H1 (cell line): ENCODE data around the gene ID2. TPM values are rescaled to one million over a fixed set of nuclear protein-coding genes. Genes with fewer than 3 reads are reported as not detected.

Experiments
- CTCF ChIA-PET: fragments of 300-600 bp; sonication (Branson Sonifier 250); formaldehyde crosslinking; loops from one replicate; lab custom pipeline; 2021; ENCODE audit not compliant: partially characterized antibody; lab: Charles Lee
- POLR2A ChIA-PET: fragments of 300-600 bp; sonication (Branson Sonifier 250); formaldehyde crosslinking; loops from one replicate; lab custom pipeline; 2021; ENCODE audit warnings: inconsistent platforms; ENCODE audit not compliant: partially characterized antibody; lab: Charles Lee
- DNase-seq, 2 experiments: peaks; one replicate each; pipeline versions ENCODE4 v3.0.0 to v3.0.0-alpha.2; 2010 to 2022; ENCODE audit warnings: low spot score in 2 of 2, low read depth in 1 of 2, mixed read lengths in 1 of 2
- FAIRE-seq: peaks from 2 replicates; lab custom pipeline; 2011; peaks lifted over from hg19 to GRCh38; lab: Jason Lieb, UNC
- H2AFZ ChIP-seq: 2 replicates; pipeline ENCODE4 v1.8.1; 2012; ENCODE audit warnings: low read length, inconsistent platforms
- H2AK5ac ChIP-seq: 2 replicates; pipeline ENCODE4 v1.6.1; 2013; ENCODE audit warnings: low read depth, low read length
- H2BK120ac ChIP-seq: replicated peaks from 2 replicates; pipeline ENCODE3; 2013; ENCODE audit warnings: low read depth, low read length, inconsistent platforms
- H2BK12ac ChIP-seq: 2 replicates; pipeline ENCODE4 v1.6.1; 2013; ENCODE audit warnings: low read depth, low read length
- H2BK15ac ChIP-seq: 2 replicates; pipeline ENCODE4 v1.6.1; 2013; ENCODE audit warnings: low read length
- H2BK20ac ChIP-seq: 2 replicates; pipeline ENCODE4 v1.6.1; 2013; ENCODE audit warnings: low read length
- H2BK5ac ChIP-seq: 2 replicates; pipeline ENCODE4 v1.6.1; 2013; ENCODE audit warnings: low read depth, low read length
- H3K14ac ChIP-seq: 2 replicates; pipeline ENCODE4 v1.6.1; 2013; ENCODE audit warnings: inconsistent platforms; ENCODE audit not compliant: insufficient read length
- H3K18ac ChIP-seq: 2 replicates; pipeline ENCODE4 v1.6.1; 2013; ENCODE audit warnings: low read length; ENCODE audit errors: extremely low read depth
- H3K23ac ChIP-seq: 2 replicates; pipeline ENCODE4 v1.6.1; 2013; ENCODE audit warnings: inconsistent platforms; ENCODE audit not compliant: insufficient read length
- H3K23me2 ChIP-seq: 2 replicates; pipeline ENCODE4 v1.6.1; 2013; ENCODE audit warnings: low read depth, low read length
- H3K27ac ChIP-seq: 2 replicates; pipeline ENCODE4 v1.6.1; 2011; ENCODE audit warnings: low read depth, low read length, inconsistent platforms
- H3K27me3 ChIP-seq, 4 experiments: replicated peaks in 1 of 4; 1 replicate in 1 of 4; 2 replicates in 3 of 4; pipeline versions ENCODE4 v1.6.1 to v1.8.1; 2011 to 2013; ENCODE audit warnings: low read length in 3 of 4, mild to moderate bottlenecking in 3 of 4, inconsistent platforms in 2 of 4, mixed read lengths in 2 of 4, moderate library complexity in 1 of 4; ENCODE audit not compliant: control insufficient read depth in 3 of 4, insufficient read depth in 3 of 4; ENCODE audit errors: extremely low read depth in 1 of 4
- H3K36me3 ChIP-seq, 4 experiments: 2 replicates each; pipeline versions ENCODE4 v1.6.1 to v1.8.1; 2011 to 2013; ENCODE audit warnings: mild to moderate bottlenecking in 4 of 4, low read length in 3 of 4, moderate library complexity in 2 of 4, control low read depth in 1 of 4, inconsistent platforms in 1 of 4; ENCODE audit not compliant: insufficient read depth in 4 of 4, control insufficient read depth in 2 of 4
- H3K4ac ChIP-seq: replicated peaks from 2 replicates; pipeline ENCODE3; 2013; ENCODE audit warnings: low read length, low read depth, mixed read lengths, inconsistent platforms; ENCODE audit not compliant: insufficient read length
- H3K4me1 ChIP-seq, 4 experiments: replicated peaks in 1 of 4; 1 replicate in 1 of 4; 2 replicates in 3 of 4; pipeline versions ENCODE4 v1.6.1 to v1.8.1; 2011 to 2013; ENCODE audit warnings: low read length in 3 of 4, inconsistent platforms in 2 of 4, mixed read lengths in 1 of 4; ENCODE audit not compliant: insufficient read depth in 4 of 4, control insufficient read depth in 3 of 4
- H3K4me2 ChIP-seq, 2 experiments: 2 replicates each; pipeline versions ENCODE4 v1.6.1 to v1.8.1; 2011 to 2013; ENCODE audit warnings: low read depth in 2 of 2, low read length in 2 of 2, control low read depth in 1 of 2, inconsistent platforms in 1 of 2, mild to moderate bottlenecking in 1 of 2; ENCODE audit not compliant: insufficient read depth in 1 of 2
- H3K4me3 ChIP-seq, 4 experiments: fragments of 200-600, 300-600 bp in 1 of 4; sonication (generic), shearing (Covaris generic), sonication (Bioruptor Twin) in 1 of 4; 2 replicates each; pipeline versions ENCODE4 v1.5.1 to v1.8.1; 2011 to 2016; ENCODE audit warnings: low read length in 4 of 4, low read depth in 3 of 4, control low read depth in 2 of 4, inconsistent platforms in 2 of 4, mild to moderate bottlenecking in 2 of 4, mixed read lengths in 1 of 4, moderate library complexity in 1 of 4; ENCODE audit not compliant: insufficient read depth in 2 of 4; ENCODE audit errors: extremely low read depth in 1 of 4
- H3K56ac ChIP-seq: replicated peaks from 2 replicates; pipeline ENCODE3; 2013; ENCODE audit warnings: low read depth, mild to moderate bottlenecking, mixed read lengths, low read length, inconsistent platforms; ENCODE audit not compliant: insufficient read length
- H3K79me1 ChIP-seq: 2 replicates; pipeline ENCODE4 v1.6.1; 2013; ENCODE audit warnings: low read depth, low read length, control low read depth
- H3K79me2 ChIP-seq, 2 experiments: 2 replicates each; pipeline versions ENCODE4 v1.6.1 to v1.8.1; 2012 to 2013; ENCODE audit warnings: low read length in 2 of 2, mild to moderate bottlenecking in 2 of 2, inconsistent platforms in 1 of 2; ENCODE audit not compliant: insufficient read depth in 2 of 2, control insufficient read depth in 1 of 2
- H3K9ac ChIP-seq, 4 experiments: replicated peaks in 1 of 4; 1 replicate in 1 of 4; 2 replicates in 3 of 4; pipeline versions ENCODE4 v1.6.1 to v1.8.1; 2011 to 2013; ENCODE audit warnings: low read depth in 3 of 4, low read length in 3 of 4, control low read depth in 2 of 4, mild to moderate bottlenecking in 2 of 4, moderate library complexity in 2 of 4, inconsistent platforms in 1 of 4; ENCODE audit errors: extremely low read depth in 1 of 4
- H3K9me3 ChIP-seq, 2 experiments: 2 replicates each; pipeline versions ENCODE4 v1.6.1 to v1.8.1; 2012 to 2013; ENCODE audit warnings: mild to moderate bottlenecking in 2 of 2, moderate library complexity in 2 of 2, control low read depth in 1 of 2, inconsistent platforms in 1 of 2, low read depth in 1 of 2, low read length in 1 of 2, mixed read lengths in 1 of 2; ENCODE audit not compliant: insufficient read depth in 2 of 2
- H4K20me1 ChIP-seq, 2 experiments: replicated peaks in 1 of 2; 2 replicates each; pipeline versions ENCODE3 to v1.8.1; 2011 to 2013; ENCODE audit warnings: inconsistent platforms in 2 of 2, low read length in 2 of 2, mild to moderate bottlenecking in 1 of 2; ENCODE audit not compliant: insufficient read depth in 2 of 2, control insufficient read depth in 1 of 2
- H4K5ac ChIP-seq: 2 replicates; pipeline ENCODE4 v1.6.1; 2013; ENCODE audit warnings: low read length, low read depth, mixed read lengths, inconsistent platforms; ENCODE audit not compliant: insufficient read length
- H4K8ac ChIP-seq: 2 replicates; pipeline ENCODE4 v1.8.0; 2013; ENCODE audit warnings: mild to moderate bottlenecking, moderate library complexity, low read length, inconsistent platforms; ENCODE audit not compliant: insufficient read depth; ENCODE audit errors: extremely low read depth
- H4K91ac ChIP-seq: replicated peaks from 2 replicates; pipeline ENCODE3; 2013; ENCODE audit warnings: low read length, mixed read lengths, inconsistent platforms; ENCODE audit not compliant: insufficient read length
- HDAC2 ChIP-seq, 2 experiments: fragments of 300-600 bp in 1 of 2; sonication (generic) in 1 of 2; IDR thresholded peaks; 2 replicates each; pipeline ENCODE4 v1.6.1; 2011 to 2012; ENCODE audit warnings: low read depth in 2 of 2, low read length in 2 of 2, mild to moderate bottlenecking in 2 of 2, moderate library complexity in 2 of 2, borderline replicate concordance in 1 of 2, inconsistent platforms in 1 of 2
- WGBS, 2 experiments: shearing (Covaris generic) in 1 of 2; methylation state at CpG; one replicate each; pipeline versions ENCODE4 v1.1.6 to v1.1.7; 2013 to 2015; ENCODE audit warnings: low lambda C conversion rate in 2 of 2, mixed read lengths in 2 of 2, inconsistent platforms in 1 of 2, low coverage in 1 of 2, missing lambda C conversion rate in 1 of 2; ENCODE audit not compliant: insufficient replicate concordance in 2 of 2, insufficient coverage in 1 of 2, insufficient read length in 1 of 2; ENCODE audit errors: extremely low coverage in 1 of 2, missing lambda C conversion rate in 1 of 2; 5-methylcytosine and 5-hydroxymethylcytosine counted together
- polyA plus RNA-seq, 7 experiments: library from polyadenylated mRNA; depleted of rRNA in 3 of 7; stranded (reverse) in 5 of 7; unstranded in 2 of 7; fragments of >200 nt in 5 of 7; fragments of 200-250 nt in 2 of 7; gene quantifications; 1 replicate in 5 of 7; 2 replicates in 1 of 7; 4 replicates in 1 of 7; pipeline versions ENCODE4 v1.2.1 to v1.2.3, GENCODE V29; 2011 to 2013; ENCODE audit warnings: missing spikeins in 2 of 7, mixed read lengths in 2 of 7
- total RNA-seq: library from RNA; stranded (reverse); fragmentation: NEBNext Ultra II Directional; extraction: Animal tissue kit (Norgen Biotek cat#: 25700); gene quantifications from 2 replicates; pipeline ENCODE4 v1.2.1, GENCODE V29; 2021

The ID2 gene
- total and polyA plus RNA-seq, 2 of the 8 experiments (the other 6 are each of a cell fraction or from before 2014, with no cell fraction given), result 36.7 to 214 TPM

GRCh38 chr2:8658064-8658862 lies 23.6 kb upstream of the ID2 start:
- 89% methylated on average over 22 of the region's 22 CpGs; no CpG with 5 or more reads in 1 of the 2 experiments for WGBS, 2 experiments
- Histone ChIP-seq H3K4me3 (no peak overlapping the region), H2BK5ac (no peak overlapping the region), H3K56ac (no peak overlapping the region), H2AK5ac (no peak overlapping the region), H3K4me1 (peaks cover 0 to 3% (median 0%) of the 10 kb centered on the region in 4 experiments; a peak in 3 of 7 replicates), H4K20me1 (no peaks in the 10 kb centered on the region), H3K9me3 (no peaks in the 10 kb centered on the region), H3K23ac (no peak overlapping the region), H4K5ac (no peak overlapping the region), H2BK120ac (no peak overlapping the region), H2BK20ac (no peak overlapping the region), H2BK12ac (no peak overlapping the region), H3K27me3 (peaks cover 0 to 2% (median 0%) of the 10 kb centered on the region in 4 experiments; a peak in 1 of 7 replicates), H3K23me2 (no peaks in the 10 kb centered on the region), H3K36me3 (no peaks in the 10 kb centered on the region), H3K4me2 (no peak overlapping the region), H3K79me1 (no peaks in the 10 kb centered on the region), H3K14ac (no peak overlapping the region), H3K27ac (no peak overlapping the region), H4K91ac (no peak overlapping the region), H3K9ac (no peak overlapping the region), H3K79me2 (no peaks in the 10 kb centered on the region), H2BK15ac (no peak overlapping the region), H3K18ac (no peak overlapping the region), H4K8ac (peak overlapping the region; percentile 1; the same call in 1 of the 2 replicates), H2AFZ (no peak overlapping the region)
- POLR2A ChIA-PET, result interaction anchor here (0.6 to 1.5 kb wide), 2 partner anchors 24 to 26 kb away, joined by 3 to 4 read pairs; partner anchors contain the start of gene ID2
- CTCF ChIA-PET, result no interaction called here
- no peak for DNase-seq
- no peak for FAIRE-seq
- TF ChIP-seq HDAC2 (IDR thresholded peaks at IDR 0.05; ENCODE audit: borderline replicate concordance in 1 of 2, low read depth in 2 of 2, low read length in 2 of 2), result no peak
- TF ChIP-seq, all 59 proteins: peak for 0
- H3K4ac ChIP-seq, result no peak overlapping the region
